ENCODE data around the gene PPP2R2C. TPM values are rescaled to one million over a fixed set of nuclear protein-coding genes. Genes with fewer than 3 reads are reported as not detected.

The PPP2R2C gene
- total RNA-seq, 2 donors from 2014 or later, result not detected

- no peak for DNase-seq
- Mint-ChIP-seq H3K36me3 (ENCODE audit: insufficient read depth in 2 of 2) (no peaks in the 10 kb centered on the region), H3K4me1 (ENCODE audit: low read depth) (no peaks in the 10 kb centered on the region), H3K27me3 (ENCODE audit: low read depth) (no peaks in the 10 kb centered on the region), H3K27ac (no peak overlapping the region), H3K9me3 (no peaks in the 10 kb centered on the region), H3K4me3 (no peak overlapping the region)
- ATAC-seq (replicated peaks in 1 of 2), result no peak
These were observed 25.6 kb downstream of the PPP2R2C start for GRCh38 chr4:6446538-6447451.

- Mint-ChIP-seq H3K9me3 (no peaks in the 10 kb centered on the region), H3K4me3 (no peak overlapping the region)
- no peak for ATAC-seq (replicated peaks in 1 of 2)
These were observed 26.3 kb downstream of the PPP2R2C start for GRCh38 chr4:6446130-6446482.

GRCh38 chr4:6445403-6446129, 26.8 kb downstream of the PPP2R2C start:
- no peak for ATAC-seq (replicated peaks in 1 of 2)
- Mint-ChIP-seq H3K9me3 (no peaks in the 10 kb centered on the region), H3K4me1 (ENCODE audit: low read depth) (no peaks in the 10 kb centered on the region), H3K4me3 (no peak overlapping the region), H3K27ac (no peak overlapping the region), H3K36me3 (ENCODE audit: insufficient read depth in 2 of 2) (no peaks in the 10 kb centered on the region), H3K27me3 (ENCODE audit: low read depth) (no peaks in the 10 kb centered on the region)
- no peak for DNase-seq

More at GRCh38 chr4:6446130-6446482, 26.3 kb downstream of the PPP2R2C start:
- Mint-ChIP-seq H3K27me3 (ENCODE audit: low read depth) (no peaks in the 10 kb centered on the region), H3K27ac (no peak overlapping the region), H3K4me1 (ENCODE audit: low read depth) (no peaks in the 10 kb centered on the region), H3K36me3 (ENCODE audit: insufficient read depth in 2 of 2) (no peaks in the 10 kb centered on the region)
- DNase-seq, result no peak

GRCh38 chr4:6444582-6444981, 27.8 kb downstream of the PPP2R2C start:
- peaks cover 7% of the 10 kb centered on the region for H3K27me3 Mint-ChIP-seq (ENCODE audit: low read depth)
- no peaks in the 10 kb centered on the region for H3K9me3 Mint-ChIP-seq
- no peak for ATAC-seq (replicated peaks in 1 of 2)
- no peaks in the 10 kb centered on the region for H3K36me3 Mint-ChIP-seq (ENCODE audit: insufficient read depth in 2 of 2)
- DNase-seq, result no peak
- no peak overlapping the region for H3K27ac Mint-ChIP-seq
- H3K4me3 Mint-ChIP-seq, result no peak overlapping the region
- no peaks in the 10 kb centered on the region for H3K4me1 Mint-ChIP-seq (ENCODE audit: low read depth)

- Mint-ChIP-seq H3K27ac (no peak overlapping the region), H3K4me3 (no peak overlapping the region), H3K4me1 (ENCODE audit: low read depth) (no peaks in the 10 kb centered on the region), H3K27me3 (ENCODE audit: low read depth) (peaks cover 9% of the 10 kb centered on the region), H3K9me3 (no peaks in the 10 kb centered on the region), H3K36me3 (ENCODE audit: insufficient read depth in 2 of 2) (no peaks in the 10 kb centered on the region)
- no peak for ATAC-seq (replicated peaks in 1 of 2)
- DNase-seq, result no peak
These were observed 29.1 kb downstream of the PPP2R2C start for GRCh38 chr4:6443035-6444023.

GRCh38 chr4:6442555-6442954, 29.9 kb downstream of the PPP2R2C start:
- ATAC-seq (replicated peaks in 1 of 2) (no peak), DNase-seq (no peak)
- Mint-ChIP-seq H3K4me1 (ENCODE audit: low read depth) (no peaks in the 10 kb centered on the region), H3K4me3 (no peak overlapping the region), H3K36me3 (ENCODE audit: insufficient read depth in 2 of 2) (no peaks in the 10 kb centered on the region), H3K27me3 (ENCODE audit: low read depth) (peaks cover 9% of the 10 kb centered on the region), H3K9me3 (no peaks in the 10 kb centered on the region), H3K27ac (no peak overlapping the region)

GRCh38 chr4:6441758-6442157, 30.7 kb downstream of the PPP2R2C start:
- no peak for ATAC-seq (replicated peaks in 1 of 2)

GRCh38 chr4:6441202-6441582, 31.2 kb downstream of the PPP2R2C start:
- no peaks in the 10 kb centered on the region for H3K36me3 Mint-ChIP-seq (ENCODE audit: insufficient read depth in 2 of 2)
- DNase-seq (no peak), ATAC-seq (replicated peaks in 1 of 2) (no peak)
- H3K4me3 Mint-ChIP-seq, result no peak overlapping the region
- peaks cover 9% of the 10 kb centered on the region for H3K27me3 Mint-ChIP-seq (ENCODE audit: low read depth)
- H3K4me1 Mint-ChIP-seq (ENCODE audit: low read depth), result no peaks in the 10 kb centered on the region
- H3K27ac Mint-ChIP-seq, result no peak overlapping the region
- H3K9me3 Mint-ChIP-seq, result no peaks in the 10 kb centered on the region

More at GRCh38 chr4:6441758-6442157, 30.7 kb downstream of the PPP2R2C start:
- H3K27ac Mint-ChIP-seq, result no peak overlapping the region
- no peak for DNase-seq
- H3K4me1 Mint-ChIP-seq (ENCODE audit: low read depth), result no peaks in the 10 kb centered on the region
- H3K4me3 Mint-ChIP-seq, result no peak overlapping the region
- no peaks in the 10 kb centered on the region for H3K9me3 Mint-ChIP-seq
- peaks cover 9% of the 10 kb centered on the region for H3K27me3 Mint-ChIP-seq (ENCODE audit: low read depth)
- no peaks in the 10 kb centered on the region for H3K36me3 Mint-ChIP-seq (ENCODE audit: insufficient read depth in 2 of 2)

GRCh38 chr4:6440506-6441201, 31.8 kb downstream of the PPP2R2C start:
- ATAC-seq (replicated peaks in 1 of 2), result no peak
- DNase-seq, result no peak
- no peaks in the 10 kb centered on the region for H3K4me1 Mint-ChIP-seq (ENCODE audit: low read depth)

GRCh38 chr4:6439120-6439762, 33.2 kb downstream of the PPP2R2C start:
- H3K4me3 Mint-ChIP-seq, result no peak overlapping the region
- no peak for ATAC-seq (replicated peaks in 1 of 2)

More at GRCh38 chr4:6440506-6441201, 31.8 kb downstream of the PPP2R2C start:
- H3K9me3 Mint-ChIP-seq, result no peaks in the 10 kb centered on the region
- no peaks in the 10 kb centered on the region for H3K36me3 Mint-ChIP-seq (ENCODE audit: insufficient read depth in 2 of 2)
- no peak overlapping the region for H3K4me3 Mint-ChIP-seq
- no peak overlapping the region for H3K27ac Mint-ChIP-seq
- peaks cover 9% of the 10 kb centered on the region for H3K27me3 Mint-ChIP-seq (ENCODE audit: low read depth)

GRCh38 chr4:6437826-6438238, 34.6 kb downstream of the PPP2R2C start:
- Mint-ChIP-seq H3K4me1 (ENCODE audit: low read depth) (no peaks in the 10 kb centered on the region), H3K27me3 (ENCODE audit: low read depth) (peaks cover 9% of the 10 kb centered on the region), H3K27ac (no peak overlapping the region), H3K36me3 (ENCODE audit: insufficient read depth in 2 of 2) (peaks cover 4 to 5% of the 10 kb centered on the region in 2 donors), H3K9me3 (peaks cover 2 to 4% of the 10 kb centered on the region in 2 donors), H3K4me3 (no peak overlapping the region)
- ATAC-seq (replicated peaks in 1 of 2) (no peak), DNase-seq (no peak)

More at GRCh38 chr4:6439120-6439762, 33.2 kb downstream of the PPP2R2C start:
- Mint-ChIP-seq H3K9me3 (peaks cover 2 to 4% of the 10 kb centered on the region in 2 donors), H3K27me3 (ENCODE audit: low read depth) (peaks cover 9% of the 10 kb centered on the region), H3K36me3 (ENCODE audit: insufficient read depth in 2 of 2) (peaks cover 4 to 5% of the 10 kb centered on the region in 2 donors), H3K27ac (no peak overlapping the region), H3K4me1 (ENCODE audit: low read depth) (no peaks in the 10 kb centered on the region)
- no peak for DNase-seq

GRCh38 chr4:6435010-6435409, 37.4 kb downstream of the PPP2R2C start:
- Mint-ChIP-seq H3K36me3 (ENCODE audit: insufficient read depth in 2 of 2) (peaks cover 4 to 5% of the 10 kb centered on the region in 2 donors), H3K27ac (no peak overlapping the region), H3K4me3 (no peak overlapping the region), H3K9me3 (peaks cover 2 to 4% of the 10 kb centered on the region in 2 donors), H3K4me1 (ENCODE audit: low read depth) (no peaks in the 10 kb centered on the region), H3K27me3 (ENCODE audit: low read depth) (peaks cover 6% of the 10 kb centered on the region)
- ATAC-seq (replicated peaks in 1 of 2) (no peak), DNase-seq (no peak)

Measured in activated T-cell treated with anti-CD3 and anti-CD28 coated beads, Interleukin-2, amount 50 U/mL, for 72 hours (primary cell).